Hematopoietic multipotent progenitor cell treated with erythropoietin and hydrocortisone succinate and interleukin-3 and kit ligand, for 8 days (in vitro differentiated cells): ENCODE data around the gene ABHD17C.
"Not testable (repeated sequence)": the region's sequence is repeated elsewhere in the genome, so short reads cannot be mapped to it uniquely, and the experiment has no call there.

Source experiments
- DNase-seq: peaks from one replicate; pipeline ENCODE4 v3.0.0-alpha.2; 2015

ABHD17C gene

DNA sequence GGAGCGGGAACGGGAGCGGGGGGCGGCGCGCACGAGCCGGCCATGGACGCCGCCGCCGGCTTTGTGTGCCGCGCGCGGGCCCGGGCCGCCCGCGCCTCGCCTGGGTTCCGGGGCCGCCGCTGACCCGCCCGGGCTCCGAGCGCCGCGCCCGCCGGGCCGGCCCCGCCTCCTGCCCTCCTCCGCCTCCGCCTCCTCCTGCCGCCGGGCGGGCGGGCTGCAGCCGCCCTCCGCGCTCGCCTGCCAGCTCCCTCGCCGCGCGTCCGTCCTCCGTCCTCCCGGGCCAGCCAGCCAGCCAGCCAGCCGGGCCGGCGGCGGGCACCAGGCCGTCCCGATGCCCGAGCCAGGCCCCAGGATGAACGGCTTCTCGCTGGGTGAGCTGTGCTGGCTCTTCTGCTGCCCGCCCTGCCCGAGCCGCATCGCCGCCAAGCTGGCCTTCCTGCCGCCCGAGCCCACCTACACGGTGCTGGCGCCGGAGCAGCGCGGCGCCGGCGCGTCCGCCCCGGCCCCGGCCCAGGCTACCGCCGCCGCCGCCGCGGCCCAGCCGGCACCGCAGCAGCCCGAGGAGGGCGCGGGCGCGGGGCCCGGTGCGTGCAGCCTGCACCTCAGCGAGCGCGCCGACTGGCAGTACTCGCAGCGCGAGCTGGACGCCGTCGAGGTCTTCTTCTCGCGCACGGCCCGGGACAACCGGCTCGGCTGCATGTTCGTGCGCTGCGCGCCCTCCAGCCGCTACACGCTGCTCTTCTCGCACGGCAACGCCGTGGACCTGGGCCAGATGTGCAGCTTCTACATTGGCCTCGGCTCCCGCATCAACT, at the start of gene ABHD17C:
Gene ABHD17C (plus strand): TSS at position 212 of the 812 bp plus-strand sequence. CDS start 120 bp downstream, at position 332.
- peak; percentile 54 for DNase-seq

DNA sequence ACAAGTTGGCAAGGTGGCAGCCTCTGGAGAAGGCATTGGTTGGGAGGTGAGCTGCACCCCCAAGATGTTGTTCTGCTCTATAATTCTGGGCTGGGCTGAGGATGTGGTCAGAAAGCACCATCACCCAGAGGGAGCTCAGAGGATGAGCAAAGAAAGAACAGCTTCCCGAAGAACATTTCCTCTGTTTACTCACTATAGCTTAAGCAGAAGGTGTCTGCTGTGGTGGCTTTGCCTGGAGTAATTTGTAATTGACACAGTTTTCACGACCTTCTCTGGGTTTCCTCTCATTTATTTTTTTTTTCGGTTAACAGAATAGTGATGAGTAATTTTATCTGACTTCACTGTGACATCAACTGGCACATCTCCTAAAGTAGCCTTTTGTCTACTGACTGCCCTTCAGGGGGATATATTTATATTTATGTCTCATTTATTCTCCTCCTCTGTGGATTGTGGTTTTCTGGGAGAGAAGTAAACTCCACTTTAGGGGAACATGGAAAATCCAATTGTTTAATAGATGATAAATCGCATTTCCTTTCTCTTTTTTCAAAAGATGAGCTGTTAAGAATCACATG, 49.5 kb upstream of the ABHD17C start:
- no peak for DNase-seq

DNA sequence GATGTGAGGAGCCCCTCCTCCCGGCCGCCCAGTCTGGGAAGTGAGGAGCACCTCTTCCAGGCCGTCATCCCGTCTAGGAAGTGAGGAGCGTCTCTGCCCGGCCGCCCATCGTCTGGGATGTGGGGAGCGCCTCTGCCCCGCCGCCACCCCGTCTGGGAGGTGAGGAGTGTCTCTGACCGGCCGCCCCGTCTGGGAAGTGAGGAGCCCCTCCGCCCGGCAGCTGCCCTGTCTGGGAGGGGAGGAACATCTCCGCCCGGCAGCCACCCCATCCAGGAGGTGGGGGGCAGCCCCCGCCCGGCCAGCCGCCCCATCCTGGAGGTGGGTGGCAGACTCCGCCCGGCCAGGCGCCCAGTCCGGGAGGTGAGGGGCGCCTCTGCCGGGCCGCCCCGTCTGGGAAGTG, 47.7 kb upstream of the ABHD17C start:
- DNase-seq, result not testable (repeated sequence)

DNA sequence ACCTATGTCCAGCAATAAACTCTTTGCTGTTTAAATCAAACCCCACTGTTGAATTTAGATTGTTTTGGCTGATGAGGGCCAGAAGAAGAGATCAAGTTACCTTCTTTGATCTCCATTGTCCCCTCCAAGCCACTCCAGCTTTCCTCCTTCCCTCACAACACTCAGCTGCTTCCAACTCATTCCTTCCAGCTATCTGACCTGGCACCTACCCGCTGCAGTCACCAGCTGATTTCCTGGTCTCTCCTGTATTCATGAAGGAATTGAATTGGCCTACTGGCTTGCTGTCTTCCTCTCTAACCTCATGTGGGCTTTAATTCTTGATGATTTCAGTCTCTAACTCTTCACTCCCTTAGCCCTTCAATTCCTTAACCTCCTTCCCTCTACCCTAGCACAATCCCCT, 40.8 kb upstream of the ABHD17C start:
- DNase-seq, result no peak

DNA sequence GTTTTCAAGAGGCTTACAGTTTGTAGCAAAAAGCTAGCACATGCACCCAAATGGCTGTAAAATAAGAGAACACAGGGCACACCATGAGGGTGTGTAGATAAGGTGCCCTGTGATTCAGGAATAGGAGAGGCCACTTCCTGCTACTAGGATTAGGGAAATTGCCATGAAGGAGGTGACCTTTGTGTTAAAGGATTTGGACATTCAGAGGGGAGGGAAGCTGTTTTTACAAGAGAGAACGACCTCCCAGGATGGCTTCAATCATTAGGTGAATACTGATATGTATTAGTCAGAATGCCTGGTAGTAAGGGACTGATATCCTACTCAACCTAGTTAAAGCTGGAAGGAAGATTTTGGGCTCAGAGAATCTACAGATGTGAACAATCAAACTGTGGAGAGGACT, 35.7 kb upstream of the ABHD17C start:
- DNase-seq, result no peak

DNA sequence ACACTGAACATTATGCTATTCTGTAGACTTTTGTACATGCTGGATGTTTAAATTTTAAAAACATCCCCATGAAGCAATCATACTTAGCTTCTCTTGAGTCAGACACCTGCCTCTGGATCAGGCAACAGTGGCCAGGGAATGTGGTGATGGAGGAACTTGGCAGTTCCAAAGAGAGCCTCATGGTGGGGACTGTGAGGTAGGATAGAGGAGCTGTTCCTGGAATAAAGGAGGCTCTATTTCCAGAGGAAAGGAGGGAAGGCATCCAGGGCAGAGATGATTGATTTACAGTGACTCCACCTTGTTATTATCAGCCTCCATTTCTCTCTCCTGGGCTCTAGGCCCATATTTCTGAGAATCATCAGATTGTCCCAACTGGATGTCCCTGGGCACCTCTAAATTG, 35.0 kb upstream of the ABHD17C start:
- DNase-seq, result peak; percentile 2

DNA sequence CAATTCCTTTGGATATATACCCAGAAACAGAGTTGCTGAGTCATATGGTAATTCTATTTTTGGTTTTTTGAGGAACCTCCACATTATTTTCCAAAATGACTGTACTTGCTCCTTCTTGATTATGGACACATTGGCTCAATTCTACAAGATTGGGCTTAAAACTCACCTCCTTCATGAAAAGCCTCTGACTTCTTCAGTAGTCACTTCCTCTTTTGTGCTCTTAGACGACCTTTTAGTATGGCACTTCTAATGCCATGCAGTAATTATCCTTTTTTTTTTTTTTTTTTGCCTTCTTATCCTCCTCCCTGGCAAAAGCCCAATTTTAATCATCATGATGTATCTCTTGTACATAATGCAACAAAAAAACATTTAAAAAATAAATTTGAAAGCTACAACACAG, 33.0 kb upstream of the ABHD17C start:
- no peak for DNase-seq

DNA sequence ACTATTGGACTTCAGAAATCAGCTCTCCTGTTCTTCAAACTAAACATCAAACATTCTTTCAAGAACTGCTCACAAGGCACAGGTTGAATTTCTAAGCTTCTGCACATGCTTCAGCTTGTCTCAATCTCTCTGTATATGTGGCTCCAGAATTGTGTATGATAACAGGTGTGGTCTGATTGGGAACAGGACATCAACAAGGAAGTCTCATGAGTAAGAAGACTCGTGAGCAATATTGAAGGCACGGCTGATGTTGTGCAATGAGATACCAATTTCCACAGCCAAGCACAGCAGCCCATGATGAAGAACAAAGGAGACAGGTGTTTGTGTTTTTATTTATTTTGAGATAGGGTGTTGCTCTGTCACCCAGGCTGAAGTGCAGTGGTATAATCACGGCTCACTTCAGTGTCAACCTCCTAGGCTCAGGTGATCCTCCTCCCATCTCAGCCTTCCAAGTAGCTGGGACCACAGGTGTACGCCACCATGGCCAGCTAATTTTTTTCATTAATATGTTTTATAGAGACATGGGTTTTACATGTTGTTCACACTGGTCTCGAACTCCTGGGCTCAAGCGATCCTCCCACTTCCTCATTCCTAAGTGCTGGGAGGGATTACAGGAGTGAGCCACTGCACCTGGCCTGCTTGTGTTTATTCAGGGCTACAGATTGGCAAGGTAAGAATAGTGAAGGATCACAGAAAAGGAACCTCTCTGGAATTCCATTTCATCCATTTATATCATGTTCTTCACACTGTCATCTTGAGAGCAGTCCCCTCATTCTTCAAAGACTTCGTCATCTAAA, 32.2 kb upstream of the ABHD17C start:
- DNase-seq, result no peak

DNA sequence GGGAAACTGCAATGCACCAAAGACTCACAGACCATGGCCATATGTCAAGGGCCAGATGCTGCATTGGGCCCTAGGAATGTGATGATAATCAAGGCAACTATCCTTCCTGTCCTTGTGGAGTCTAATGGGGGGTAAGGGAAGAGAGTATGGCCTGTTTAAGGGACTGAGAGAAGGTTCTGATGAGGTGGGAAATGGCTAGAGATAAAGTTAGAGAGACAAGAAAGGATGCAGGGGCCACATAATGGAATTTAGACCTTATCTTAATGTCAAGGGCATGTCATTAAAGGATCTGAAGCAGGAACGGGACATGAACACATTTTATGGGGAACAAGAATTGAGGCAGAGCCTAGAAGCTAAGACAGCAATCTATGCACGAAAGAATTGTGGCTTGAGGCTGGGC, 30.0 kb upstream of the ABHD17C start:
- no peak for DNase-seq

DNA sequence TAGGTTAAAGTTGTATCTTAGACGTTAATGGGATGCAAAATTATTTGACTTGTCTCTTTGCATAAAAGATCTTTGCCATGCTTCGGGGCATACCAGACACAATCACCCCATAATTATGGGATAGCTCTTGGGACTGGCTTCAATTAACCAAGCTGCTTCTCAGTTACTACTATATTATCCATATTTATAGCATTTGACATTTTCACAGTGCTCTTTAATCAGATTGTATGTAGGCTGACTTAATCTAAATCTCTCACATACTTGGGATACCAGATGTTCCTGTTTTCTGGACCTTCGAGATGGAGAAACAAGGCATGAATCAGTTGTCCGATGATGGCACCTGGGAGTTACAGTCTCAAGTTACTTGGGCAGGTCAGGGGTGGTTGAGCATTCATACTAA, 27.2 kb upstream of the ABHD17C start:
- DNase-seq, result no peak

DNA sequence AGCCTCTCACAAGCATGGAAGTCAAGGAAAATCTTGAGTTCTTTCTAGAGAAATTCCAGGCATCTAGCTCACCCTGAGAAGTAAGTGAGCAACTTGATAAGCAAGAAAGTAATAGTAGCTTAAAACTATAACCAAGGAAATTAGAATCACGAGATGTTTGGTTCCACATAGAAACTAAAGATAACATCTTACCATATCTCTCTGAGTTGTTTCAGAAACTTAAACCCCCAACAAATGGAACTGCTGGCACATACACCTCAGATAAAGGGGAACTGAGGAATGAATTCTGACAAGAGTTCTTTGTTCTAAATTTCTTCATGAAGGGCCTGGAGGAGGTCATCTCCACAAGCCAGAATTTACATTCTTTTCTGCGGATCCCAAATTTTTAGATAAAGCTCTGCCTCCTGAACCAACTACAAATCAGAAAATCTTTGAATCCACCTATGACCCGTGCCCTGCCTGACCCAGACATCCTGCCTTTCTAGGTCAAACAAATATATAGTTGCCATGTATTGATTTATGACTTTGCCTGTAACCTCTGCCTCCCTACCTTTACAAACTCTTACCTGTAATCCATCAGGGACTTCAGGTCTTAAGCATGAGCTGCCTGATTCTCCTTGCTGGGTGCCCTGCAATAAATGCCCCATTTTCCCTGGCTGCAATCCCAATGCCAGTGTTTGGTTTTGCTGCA, 26.4 kb upstream of the ABHD17C start:
- no peak for DNase-seq

DNA sequence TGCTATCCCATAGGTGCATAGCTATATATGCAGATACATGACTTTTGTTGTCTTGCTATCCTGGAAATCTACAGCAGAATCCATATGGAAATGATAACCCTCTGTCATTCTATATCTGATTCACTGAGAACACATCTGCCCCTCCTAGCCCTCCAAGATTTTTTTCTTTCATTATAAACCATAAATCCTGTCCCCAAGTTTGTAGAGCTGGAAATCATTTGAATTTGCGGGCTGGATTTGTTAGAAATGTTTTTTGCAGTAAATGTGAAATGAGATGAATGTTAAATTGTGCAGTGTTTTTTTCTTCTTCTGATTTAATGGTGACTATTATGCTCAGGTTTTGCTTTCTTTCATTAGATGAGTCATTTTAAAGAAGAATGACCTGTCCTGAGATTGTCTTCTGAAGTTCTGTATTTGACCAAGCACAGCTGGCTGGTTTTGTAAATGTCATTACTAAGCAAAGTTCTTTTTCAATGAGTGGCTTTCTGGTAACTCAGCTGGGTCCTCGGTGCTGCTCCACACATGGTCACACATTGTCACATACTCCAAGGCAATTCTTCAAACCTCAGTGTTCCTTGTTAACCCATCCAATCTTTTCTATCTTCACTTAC, 25.3 kb upstream of the ABHD17C start:
- no peak for DNase-seq

DNA sequence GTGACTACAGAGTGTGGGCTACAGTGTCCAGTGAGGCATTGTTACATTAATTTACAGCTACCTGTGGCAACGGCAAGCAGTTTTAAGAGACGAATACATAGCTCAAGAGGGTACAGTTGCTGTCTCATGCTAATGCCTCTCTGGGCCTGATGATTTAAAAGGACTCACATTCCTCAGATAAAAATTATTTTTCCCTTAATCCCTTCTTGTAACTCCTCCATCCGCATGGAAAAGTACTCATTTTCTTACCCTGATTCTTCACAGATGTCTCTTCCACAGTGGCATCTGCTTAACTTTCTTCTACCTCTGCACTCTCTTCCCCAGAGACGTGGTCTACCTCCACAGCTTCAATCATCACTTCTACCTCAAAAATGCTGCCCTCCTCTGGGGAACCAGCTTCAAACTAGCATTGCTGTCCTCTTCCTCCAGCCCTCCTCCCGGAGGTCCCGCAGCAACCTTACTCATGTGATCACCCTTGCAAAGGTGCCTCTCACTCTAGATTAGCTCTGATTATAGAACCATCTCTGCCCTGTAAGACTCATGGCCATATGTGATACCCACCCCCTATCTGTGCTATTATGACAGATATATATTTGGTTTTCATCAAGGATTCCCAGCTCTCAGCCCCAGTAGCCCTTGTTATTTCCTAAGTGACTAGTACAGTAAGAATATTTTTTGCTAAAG, 21.4 kb upstream of the ABHD17C start:
- DNase-seq, result no peak

DNA sequence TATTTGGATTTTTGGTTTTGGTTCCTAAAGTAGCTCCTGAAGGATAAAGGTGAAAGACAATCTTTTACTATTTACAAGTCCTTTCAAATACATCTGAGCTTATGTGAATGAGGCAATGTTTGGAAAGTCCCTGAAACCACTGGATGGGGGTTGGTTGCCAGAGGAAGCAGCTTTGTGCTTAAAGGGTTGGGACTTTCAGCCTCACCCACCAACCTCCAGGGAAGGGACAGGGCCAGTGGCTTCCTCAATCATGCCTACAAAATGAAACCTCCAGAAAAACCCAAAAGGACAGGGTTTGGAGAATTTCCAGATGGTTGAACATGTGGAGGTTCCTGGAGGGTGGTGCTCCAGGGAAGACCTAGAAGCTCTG, 20.9 kb upstream of the ABHD17C start:
- no peak for DNase-seq

DNA sequence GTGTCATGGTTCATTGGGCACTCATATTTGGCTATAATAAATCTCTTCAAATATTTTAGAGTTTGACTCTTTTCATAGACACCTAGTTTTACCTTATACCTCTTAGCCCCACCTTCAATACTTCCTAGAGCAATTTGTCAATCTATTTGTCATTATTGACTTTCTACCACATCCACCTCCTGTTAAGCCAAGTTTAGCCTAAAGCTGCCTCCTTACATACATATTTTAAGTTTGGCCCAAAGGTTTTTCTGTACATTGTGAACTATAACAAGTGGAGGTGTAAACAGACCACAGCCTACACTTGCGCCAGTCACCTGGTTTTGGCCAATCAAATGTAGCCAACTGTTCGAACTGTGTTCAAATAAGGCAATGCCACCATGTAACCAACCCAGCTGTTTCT, 18.1 kb upstream of the ABHD17C start:
- DNase-seq, result no peak

DNA sequence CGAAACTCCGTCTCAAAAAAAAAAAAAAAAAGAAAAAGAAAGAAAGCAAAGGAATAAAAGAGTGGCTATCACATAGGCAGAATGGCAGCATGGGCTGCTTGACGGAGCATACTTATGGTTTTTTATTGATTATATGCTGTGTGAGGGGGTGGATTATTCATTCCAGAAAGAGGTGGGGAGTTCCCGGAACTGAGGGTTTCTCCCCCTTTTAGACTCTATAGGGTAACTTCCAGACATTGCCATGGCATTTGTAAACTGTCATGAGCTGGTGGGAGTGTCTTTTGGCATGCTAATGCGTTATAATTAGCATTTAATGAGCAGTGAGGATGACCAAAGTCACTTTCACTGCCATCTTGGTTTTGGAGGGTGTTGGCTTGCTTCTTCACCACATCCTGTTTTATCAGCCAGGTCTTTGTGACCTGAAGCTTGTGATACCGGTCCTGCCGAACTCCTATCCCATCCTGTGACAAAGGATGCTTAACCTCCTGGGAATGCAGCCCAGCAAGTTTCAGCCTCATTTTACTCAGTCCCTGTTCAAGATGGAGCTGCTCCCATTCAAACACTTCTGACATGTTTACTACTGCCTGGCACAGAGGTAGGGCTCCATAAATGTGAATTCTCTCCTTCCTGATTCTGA, 15.8 kb upstream of the ABHD17C start:
- no peak for DNase-seq

DNA sequence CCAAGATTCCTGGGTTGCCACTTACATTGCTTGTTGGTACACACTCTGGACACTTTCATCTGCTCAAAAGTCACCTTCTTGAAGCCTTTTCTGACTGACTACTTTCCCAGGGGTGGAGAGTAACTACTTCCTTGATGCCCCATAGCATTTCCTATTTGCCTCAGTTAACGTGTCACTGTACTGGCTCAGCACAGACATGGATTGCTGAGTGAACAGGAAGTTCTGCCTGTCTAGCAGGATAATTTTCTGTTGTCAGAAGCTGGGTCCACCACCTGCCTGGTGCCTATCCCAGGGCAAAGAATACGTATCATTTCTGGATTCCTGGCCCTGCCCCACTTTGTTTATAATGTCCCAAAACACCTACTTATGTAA, 15.3 kb upstream of the ABHD17C start:
- DNase-seq, result no peak

DNA sequence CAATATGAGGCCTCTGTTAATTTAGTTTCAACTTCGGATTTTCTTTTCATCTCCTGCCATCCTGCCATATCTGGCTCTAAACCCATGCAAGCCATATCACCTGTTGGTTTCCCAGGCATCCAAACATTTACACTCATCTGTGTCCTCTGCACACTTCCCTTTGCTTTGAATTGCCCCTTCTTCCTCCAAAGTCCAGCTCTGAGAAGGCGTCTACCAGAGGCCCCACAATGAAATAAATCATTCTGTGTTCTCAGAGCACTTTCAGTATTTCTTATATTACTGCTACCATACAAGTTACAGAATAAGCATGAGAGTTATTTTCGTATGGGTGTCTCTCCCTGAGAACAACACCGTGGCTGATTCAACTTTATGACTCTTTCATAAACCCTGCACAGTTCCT, 12.9 kb upstream of the ABHD17C start:
- no peak for DNase-seq

DNA sequence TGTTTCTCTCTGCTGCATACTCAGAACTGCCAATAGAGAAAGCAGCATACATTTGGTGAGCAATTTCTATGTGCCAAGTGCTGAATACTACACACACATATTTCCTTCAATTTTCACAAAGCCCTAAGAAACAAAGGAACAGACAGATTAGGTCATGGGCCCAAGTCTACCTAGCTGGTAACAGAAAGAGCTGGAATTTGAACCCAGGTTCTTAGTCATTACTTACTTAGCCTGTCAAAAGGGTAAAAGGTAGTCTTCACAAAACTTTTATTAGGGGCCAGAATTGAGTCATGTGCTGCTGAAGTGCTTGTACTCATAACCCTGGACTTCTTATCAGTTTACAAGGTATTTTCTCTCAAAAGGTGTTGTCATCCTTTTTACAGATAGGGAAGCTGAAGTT, 10.4 kb upstream of the ABHD17C start:
- no peak for DNase-seq

DNA sequence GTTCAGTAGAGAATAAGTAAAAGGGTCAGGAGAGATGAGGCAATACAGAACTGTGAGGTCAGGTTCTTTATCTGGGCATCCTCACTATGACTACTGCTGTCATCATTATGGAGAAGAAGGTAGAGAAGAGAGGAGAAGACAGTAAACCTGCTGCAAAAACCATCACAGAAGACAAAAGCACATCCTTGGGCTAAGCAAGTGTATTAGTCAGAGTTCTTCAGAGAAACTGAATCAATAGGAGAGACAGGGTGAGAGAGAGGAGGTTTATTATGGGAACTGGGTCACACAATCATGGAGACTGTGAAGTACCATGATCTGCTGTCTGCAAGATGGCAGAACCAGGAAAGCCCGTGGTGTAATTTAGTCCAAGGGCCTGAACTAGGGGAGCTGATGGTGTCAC, 9.5 kb upstream of the ABHD17C start:
- DNase-seq, result no peak

DNA sequence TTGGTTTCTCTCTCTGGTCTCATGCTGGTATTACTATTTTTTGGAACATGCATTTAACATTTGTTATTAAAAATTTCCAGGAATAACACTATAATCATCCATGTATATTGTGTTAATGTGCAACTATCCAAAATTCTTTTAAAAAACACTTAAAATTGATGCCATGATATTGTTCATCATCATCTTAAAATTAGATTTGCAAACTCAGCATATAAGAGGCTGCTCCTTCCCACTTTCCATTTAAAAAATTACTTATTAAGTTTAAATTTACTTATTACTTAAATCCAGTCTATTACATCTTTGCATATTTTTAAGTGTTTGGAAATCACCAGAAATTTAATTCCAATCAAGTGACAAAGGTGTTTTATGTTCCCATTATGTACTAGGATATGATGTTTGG, 5.8 kb upstream of the ABHD17C start:
- DNase-seq, result no peak

DNA sequence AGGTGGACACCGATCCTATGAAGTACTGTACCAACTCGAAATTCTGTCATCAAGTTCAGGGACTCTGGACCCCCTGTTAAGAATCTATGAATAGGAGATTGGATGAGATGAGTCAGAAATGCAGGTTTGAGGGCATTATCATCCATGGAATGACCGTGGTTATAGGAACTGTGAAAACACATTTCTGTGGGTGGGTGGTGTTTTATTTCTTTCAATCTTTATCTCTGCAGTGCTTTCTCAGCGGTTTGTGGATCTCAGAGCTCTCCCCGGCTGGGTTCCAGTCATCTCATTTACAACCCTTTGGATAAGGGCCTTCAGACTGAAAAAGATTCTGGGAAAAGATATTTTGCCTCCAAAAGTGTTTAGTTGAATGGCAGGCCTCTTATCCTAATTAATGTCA, 5.4 kb upstream of the ABHD17C start:
- DNase-seq, result no peak
